GM12892 (cell line): ENCODE results near the gene CSTF3.
A peak's percentile ranks its signal among the peaks of the same experiment; 100 is the strongest.

Source experiments
- DNase-seq: peaks from one replicate; pipeline ENCODE4 v3.0.0; 2011; ENCODE audit not compliant: insufficient read length
- FAIRE-seq: peaks from 2 replicates; lab custom pipeline; 2011; peaks lifted over from hg19 to GRCh38; lab: Jason Lieb, UNC
- POLR2A ChIP-seq: IDR thresholded peaks from 2 replicates; pipeline ENCODE4 v1.6.1; 2011; ENCODE audit warnings: low read depth, low read length, control low read depth
- POLR2AphosphoS5 ChIP-seq: IDR thresholded peaks from 2 replicates; pipeline ENCODE4 v1.6.1; 2011; ENCODE audit warnings: low read depth, low read length, control low read depth
- TAF1 ChIP-seq: IDR thresholded peaks from 2 replicates; pipeline ENCODE4 v1.6.1; 2011; ENCODE audit warnings: low read depth, mild to moderate bottlenecking, control low read depth, low read length, borderline replicate concordance

The CSTF3 gene

GRCh38 chr11:33110083-33110482 lies 51.2 kb downstream of the CSTF3 start:
- TF ChIP-seq POLR2AphosphoS5, result no peak
- no peak for TF ChIP-seq POLR2A
- TF ChIP-seq TAF1, result no peak

DNA sequence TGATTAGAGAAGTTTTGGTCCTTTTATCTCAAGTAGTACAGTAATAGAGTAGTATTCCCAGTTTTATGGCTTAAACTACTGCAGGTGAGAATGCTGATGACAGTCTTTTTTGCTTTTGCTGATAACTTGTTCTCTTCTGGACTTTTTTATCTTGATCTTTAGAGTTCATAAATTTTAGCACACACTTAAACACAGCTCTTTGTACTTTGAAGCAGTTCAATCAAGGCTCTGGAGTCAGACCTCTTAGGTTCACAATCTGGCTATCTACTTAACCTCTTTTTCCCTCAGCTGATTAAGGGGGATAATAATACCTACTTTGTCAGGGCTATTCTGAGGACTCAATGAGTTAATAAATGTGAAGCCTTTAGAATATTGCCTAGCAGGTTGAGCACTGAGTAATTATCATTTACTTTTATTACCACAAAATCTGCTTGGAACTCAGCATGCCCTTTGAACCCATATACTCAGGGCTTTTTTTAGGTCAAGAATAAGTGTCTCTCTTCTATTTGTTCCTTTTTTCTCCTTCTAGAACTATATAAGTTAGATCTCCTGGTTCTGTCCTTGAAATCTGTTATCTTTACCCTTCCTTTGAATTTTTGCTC lies 51.9 kb downstream of the CSTF3 start:
- peak; percentile 71 for FAIRE-seq
- DNase-seq, result no peak
- no peak for TF ChIP-seq POLR2AphosphoS5
- no peak for TF ChIP-seq POLR2A
- TF ChIP-seq TAF1, result no peak

More at GRCh38 chr11:33110083-33110482, 51.2 kb downstream of the CSTF3 start:
- DNase-seq (no peak), FAIRE-seq (no peak)

DNA sequence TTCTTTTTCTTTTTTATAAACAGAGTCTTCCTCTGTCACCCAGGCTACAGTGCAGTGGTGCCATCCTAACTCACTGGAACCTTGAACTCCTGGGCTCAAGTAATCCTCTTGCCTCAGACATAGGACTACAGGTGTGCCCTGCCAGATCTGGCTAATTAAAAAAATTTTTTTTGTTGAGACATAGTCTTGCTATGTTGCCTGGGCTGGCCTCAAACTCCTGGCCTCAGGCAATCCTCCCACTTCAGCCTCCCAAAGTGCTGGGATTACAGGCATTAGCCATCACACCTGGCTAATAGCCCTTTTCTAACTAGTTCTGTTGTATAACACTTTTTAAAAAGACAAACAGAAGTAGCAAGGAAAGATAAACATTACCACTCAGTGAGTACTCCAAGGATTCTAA lies 57.4 kb downstream of the CSTF3 start:
- TF ChIP-seq POLR2AphosphoS5 (no peak), TAF1 (no peak)
- no peak for DNase-seq
- no peak for FAIRE-seq

GRCh38 chr11:33094157-33094556 lies 67.1 kb downstream of the CSTF3 start:
- DNase-seq (no peak), FAIRE-seq (no peak)
- TF ChIP-seq POLR2A (no peak), TAF1 (no peak), POLR2AphosphoS5 (no peak)

- no peak for DNase-seq
- TF ChIP-seq TAF1, result no peak
- TF ChIP-seq POLR2AphosphoS5, result no peak
- TF ChIP-seq POLR2A, result no peak
- no peak for FAIRE-seq
Measured at GRCh38 chr11:33089776-33090175, 71.5 kb downstream of the CSTF3 start.

DNA sequence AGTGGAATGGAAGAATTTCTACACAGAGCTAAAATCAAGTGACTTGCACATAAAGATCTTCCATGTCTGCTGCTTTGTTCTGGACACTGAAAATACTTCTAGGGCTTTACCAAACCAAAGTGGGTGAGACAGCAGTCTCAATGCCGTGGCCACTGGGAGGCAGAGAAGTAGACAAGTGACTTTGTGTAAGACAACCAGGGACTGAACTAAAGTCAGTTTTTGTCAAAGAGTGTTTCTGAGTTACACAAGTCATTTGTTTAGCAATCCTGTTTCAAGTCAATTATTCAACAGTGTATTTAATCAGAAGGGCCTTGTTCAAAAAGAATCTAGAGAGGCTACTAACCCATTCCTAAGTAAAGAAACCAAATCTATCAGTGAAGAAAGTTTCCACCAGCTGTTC lies 75.3 kb downstream of the CSTF3 start:
- DNase-seq (no peak), FAIRE-seq (no peak)
- no peak for TF ChIP-seq POLR2A
- TF ChIP-seq POLR2AphosphoS5, result no peak
- no peak for TF ChIP-seq TAF1

DNA sequence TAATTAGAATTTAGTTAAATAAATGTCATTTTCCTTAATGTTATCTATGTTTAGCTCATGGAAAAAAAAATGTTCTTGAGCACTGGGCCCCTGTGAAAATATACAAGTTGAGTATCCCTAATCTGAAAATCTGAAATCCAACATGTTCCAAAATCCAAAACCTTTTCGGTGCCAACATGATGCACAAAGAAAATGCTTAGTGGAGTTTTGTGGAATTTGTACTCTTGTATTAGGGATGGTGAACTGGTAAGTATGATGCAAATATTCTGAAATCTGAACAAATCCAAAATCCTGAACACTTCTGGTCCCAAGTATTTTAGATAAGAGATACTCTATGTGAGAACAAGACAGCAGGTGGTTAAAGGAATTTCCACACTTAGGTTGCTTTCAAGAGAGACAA lies 77.4 kb downstream of the CSTF3 start:
- DNase-seq, result no peak
- TF ChIP-seq TAF1 (no peak), POLR2AphosphoS5 (no peak), POLR2A (no peak)
- no peak for FAIRE-seq

DNA sequence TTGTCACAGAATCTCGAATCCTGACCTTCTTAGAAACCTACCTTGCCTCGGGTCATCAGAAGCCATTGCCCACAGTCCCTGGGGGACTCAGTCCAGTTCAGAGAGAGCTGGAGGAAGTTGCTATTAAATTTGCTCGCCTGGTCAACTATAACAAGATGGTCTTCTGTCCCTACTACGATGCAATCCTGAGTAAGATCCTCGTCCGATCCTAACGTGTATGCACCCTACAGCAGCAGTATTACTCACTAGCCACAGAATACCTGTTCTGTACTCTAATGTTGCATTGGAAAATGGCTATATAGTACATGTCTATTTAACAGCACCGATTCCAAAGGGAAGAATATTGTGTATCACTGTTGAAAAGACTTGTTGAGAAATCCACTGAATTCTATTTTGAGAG lies 88.8 kb downstream of the CSTF3 start:
- DNase-seq, result no peak
- TF ChIP-seq POLR2A (no peak), POLR2AphosphoS5 (no peak), TAF1 (no peak)
- FAIRE-seq, result no peak

- FAIRE-seq (no peak), DNase-seq (no peak)
- TF ChIP-seq POLR2A, result no peak
- TF ChIP-seq POLR2AphosphoS5, result no peak
- no peak for TF ChIP-seq TAF1
Measured at GRCh38 chr11:33068611-33069340, 92.5 kb downstream of the CSTF3 start.

DNA sequence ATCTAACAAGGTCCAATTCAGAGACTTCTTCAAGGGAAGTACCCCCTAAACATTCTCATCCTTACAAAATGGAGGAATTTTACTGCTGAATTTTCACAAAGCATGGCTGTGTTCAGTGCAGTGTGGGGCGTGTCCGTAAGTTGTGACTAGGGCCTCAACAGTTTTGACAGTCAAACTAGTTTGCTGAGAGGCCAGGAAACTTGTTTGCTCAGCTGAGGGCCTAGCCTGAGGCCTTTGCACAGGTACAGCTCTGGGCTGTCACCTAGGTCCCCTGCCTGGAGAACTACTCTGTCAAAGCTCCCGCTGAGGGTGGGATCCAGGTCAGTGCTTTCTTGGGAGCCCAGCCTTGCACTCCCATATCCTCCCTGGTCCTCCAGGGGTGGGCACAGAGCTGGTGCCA lies 94.0 kb downstream of the CSTF3 start:
- TF ChIP-seq POLR2AphosphoS5, result no peak
- TF ChIP-seq TAF1, result no peak
- no peak for TF ChIP-seq POLR2A
- DNase-seq, result no peak
- FAIRE-seq, result no peak

DNA sequence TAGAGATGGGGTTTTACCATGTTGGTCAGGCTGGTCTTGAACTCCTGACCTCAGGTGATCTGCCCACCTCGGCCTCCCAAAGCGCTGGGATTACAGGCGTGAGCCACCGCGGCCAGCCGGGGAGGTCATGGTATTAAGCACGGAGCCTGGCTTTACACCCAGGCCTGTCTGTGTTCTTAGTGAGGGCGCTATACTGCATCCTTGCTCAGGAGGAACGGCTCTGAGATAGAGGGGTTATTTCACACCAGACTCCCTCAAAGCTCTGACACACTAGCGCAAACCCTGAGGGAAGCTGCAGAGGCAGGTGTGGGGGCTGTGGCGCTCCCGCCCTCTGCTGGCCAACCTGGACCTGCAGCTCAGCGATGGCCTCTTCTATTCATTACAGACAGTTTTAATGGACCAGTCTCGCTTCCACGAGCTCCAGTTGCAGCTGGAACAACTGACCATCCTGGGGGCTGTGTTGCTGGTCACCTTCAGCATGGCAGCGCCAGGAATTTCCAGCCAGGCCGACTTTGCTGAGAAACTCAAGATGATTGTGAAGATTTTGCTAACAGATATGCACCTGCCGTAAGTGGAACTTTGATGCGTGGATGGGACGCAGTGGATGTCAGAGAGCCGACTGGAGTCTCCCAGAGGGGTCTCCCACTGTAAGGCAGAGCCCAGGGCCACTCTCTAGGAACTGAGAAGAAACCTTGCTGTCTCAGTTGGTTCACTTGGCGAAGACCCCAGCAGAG lies 95.7 kb downstream of the CSTF3 start:
- DNase-seq (peak; percentile 36), FAIRE-seq (peak; percentile 91)
- no peak for TF ChIP-seq TAF1
- TF ChIP-seq POLR2AphosphoS5, result no peak
- no peak for TF ChIP-seq POLR2A

DNA sequence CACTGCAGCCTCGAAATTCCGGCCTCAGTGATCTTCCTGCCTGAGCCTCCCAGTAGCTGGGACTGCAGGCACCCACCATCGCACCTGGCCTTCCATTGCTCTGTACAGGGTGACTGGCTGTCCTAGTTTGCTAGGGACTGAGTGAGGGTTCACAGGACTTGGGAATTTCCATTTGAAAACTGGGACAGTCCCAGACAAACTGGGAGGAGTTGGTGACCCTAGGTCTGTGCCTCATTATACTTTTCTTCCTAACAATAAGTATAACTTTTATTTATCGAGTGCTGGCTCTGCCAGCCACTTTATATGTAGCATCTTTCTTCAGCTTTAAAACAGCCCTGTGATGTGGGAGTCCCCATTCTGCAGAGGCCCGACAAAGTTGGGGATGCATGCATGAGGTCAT lies 96.4 kb downstream of the CSTF3 start:
- FAIRE-seq, result peak; percentile 69
- TF ChIP-seq TAF1 (no peak), POLR2A (no peak), POLR2AphosphoS5 (no peak)
- no peak for DNase-seq
